HepG2 (cell line): Measurements from ENCODE around the gene DENND5B. TPM values are rescaled to one million over a fixed set of nuclear protein-coding genes. Genes with fewer than 3 reads are reported as not detected.

ENCODE experiments used
- DRAP1 ChIP-seq: IDR thresholded peaks from 2 replicates; pipeline ENCODE4 v1.6.1; 2016; ENCODE audit warnings: missing genetic modification reagents, missing compliant biosample characterization
- FOXO4 ChIP-seq: sonication (generic); formaldehyde crosslinking; conservative IDR thresholded peaks from 2 replicates; pipeline ENCODE4 v1.8.1; 2023; ENCODE audit warnings: missing genetic modification reagents
- GTF2F1 ChIP-seq: fragments of 150-350 bp; IDR thresholded peaks from 2 replicates; pipeline ENCODE4 v1.6.1; 2014; ENCODE audit warnings: low read length
- ISX ChIP-seq: sonication (generic); formaldehyde crosslinking; conservative IDR thresholded peaks from 2 replicates; pipeline ENCODE4 v1.5.0; 2020; ENCODE audit warnings: missing genetic modification reagents
- KLF15 ChIP-seq: sonication (generic); formaldehyde crosslinking; IDR thresholded peaks from 2 replicates; pipeline ENCODE4 v1.8.1; 2023; ENCODE audit warnings: borderline replicate concordance, mild to moderate bottlenecking, inconsistent platforms, missing genetic modification reagents, mixed read lengths
- MAFF ChIP-seq: IDR thresholded peaks from 2 replicates; pipeline ENCODE4 v1.6.1; 2011; ENCODE audit warnings: low read depth, low read length, improper control_type of control experiment
- ZNF281 ChIP-seq: sonication (generic); formaldehyde crosslinking; IDR thresholded peaks from 2 replicates; pipeline ENCODE4 v1.4.0; 2020; ENCODE audit warnings: missing genetic modification reagents, borderline replicate concordance
- ZNF501 ChIP-seq: sonication (generic); formaldehyde crosslinking; IDR thresholded peaks from 2 replicates; pipeline ENCODE4 v1.5.1; 2020; ENCODE audit warnings: mild to moderate bottlenecking, moderate library complexity, missing genetic modification reagents
- polyA plus RNA-seq, 8 experiments: library from polyadenylated mRNA; depleted of rRNA in 3 of 8; stranded (reverse) in 7 of 8; unstranded in 1 of 8; fragments of >200 nt; fragmentation: Illumina TruSeq in 4 of 8; extraction: Trizol in 4 of 8; gene quantifications; 2 replicates each; pipeline versions ENCODE4 v1.2.1 to v1.2.3, GENCODE V29; 2011 to 2016; ENCODE audit warnings: low read depth in 4 of 8, missing spikeins in 1 of 8, mixed read lengths in 1 of 8; ENCODE audit not compliant: insufficient read depth in 1 of 8
- total RNA-seq, 5 experiments: library from RNA; depleted of rRNA; stranded (reverse); fragments of >200 nt; fragmentation: Illumina TruSeq; extraction: Trizol; gene quantifications; 2 replicates each; pipeline ENCODE4 v1.2.3, GENCODE V29; 2016; ENCODE audit warnings: low read depth in 1 of 5

The DENND5B gene
- total and polyA plus RNA-seq, 2 of the 13 experiments (the other 11 are each of a cell fraction or from before 2014, with no cell fraction given) = 14.7 to 18.7 TPM

GRCh38 chr12:31627456-31628054 lies 36.6 kb upstream of the DENND5B start (continued):
- no peak for TF ChIP-seq KLF15 (CRISPR knock-in tag)
- TF ChIP-seq ZNF501 (CRISPR knock-in tag) = no peak
- TF ChIP-seq DRAP1 (CRISPR knock-in tag) = no peak
- no peak for TF ChIP-seq FOXO4 (CRISPR knock-in tag)
- no peak for TF ChIP-seq ISX
- no peak for TF ChIP-seq MAFF
- no peak for TF ChIP-seq GTF2F1
- TF ChIP-seq ZNF281 (CRISPR knock-in tag) = no peak
